ENCODE measurements around the gene MFSD6.

MFSD6 gene

DNA sequence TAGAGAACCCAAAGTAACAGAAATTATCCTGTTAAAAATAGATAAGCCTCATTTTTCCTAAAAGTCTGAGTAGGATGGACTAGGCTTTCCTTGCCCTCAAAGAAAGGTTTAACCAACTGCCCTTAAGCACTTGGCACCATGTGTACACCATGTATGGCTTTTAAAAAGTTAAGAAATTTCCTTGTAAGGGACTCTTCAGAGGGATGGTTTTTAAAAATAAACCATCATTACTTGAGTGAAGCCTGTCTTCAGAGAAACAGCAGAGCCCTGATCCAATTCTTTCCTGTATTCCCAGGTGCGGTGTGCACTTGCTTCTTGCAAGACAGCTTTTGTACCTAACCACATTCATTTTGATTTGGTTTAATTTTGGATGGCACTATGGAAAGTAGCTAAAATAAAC is 127.4 kb downstream of the MFSD6 start:
- TF ChIP-seq FOXM1 (IDR thresholded peaks at IDR 0.05; ENCODE audit: borderline replicate concordance, low read depth) (no peak), TEAD4 (IDR thresholded peaks at IDR 0.05) (no peak), EP300 (IDR thresholded peaks at IDR 0.05; ENCODE audit: borderline replicate concordance) (no peak), TAF1 (IDR thresholded peaks at IDR 0.05; ENCODE audit: low read depth) (no peak), NFIC (IDR thresholded peaks at IDR 0.05) (no peak), RAD21 (IDR thresholded peaks at IDR 0.05; ENCODE audit: low read depth) (no peak), TCF12 (IDR thresholded peaks at IDR 0.05; ENCODE audit: low read depth) (no peak), CEBPB (IDR thresholded peaks at IDR 0.05) (no peak), YY1 (IDR thresholded peaks at IDR 0.05; ENCODE audit: low read depth) (no peak), EGR1 (IDR thresholded peaks at IDR 0.05) (no peak), CREB1 (IDR thresholded peaks at IDR 0.05; ENCODE audit: low read depth) (no peak), ZBTB7A (IDR thresholded peaks at IDR 0.05; ENCODE audit: low read depth) (no peak)
- TF ChIP-seq, protein P1, sequence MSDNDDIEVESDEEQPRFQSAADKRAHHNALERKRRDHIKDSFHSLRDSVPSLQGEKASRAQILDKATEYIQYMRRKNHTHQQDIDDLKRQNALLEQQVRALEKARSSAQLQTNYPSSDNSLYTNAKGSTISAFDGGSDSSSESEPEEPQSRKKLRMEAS (IDR thresholded peaks at IDR 0.05), result no peak
- TF ChIP-seq, protein P2, sequence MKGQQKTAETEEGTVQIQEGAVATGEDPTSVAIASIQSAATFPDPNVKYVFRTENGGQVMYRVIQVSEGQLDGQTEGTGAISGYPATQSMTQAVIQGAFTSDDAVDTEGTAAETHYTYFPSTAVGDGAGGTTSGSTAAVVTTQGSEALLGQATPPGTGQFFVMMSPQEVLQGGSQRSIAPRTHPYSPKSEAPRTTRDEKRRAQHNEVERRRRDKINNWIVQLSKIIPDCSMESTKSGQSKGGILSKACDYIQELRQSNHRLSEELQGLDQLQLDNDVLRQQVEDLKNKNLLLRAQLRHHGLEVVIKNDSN (IDR thresholded peaks at IDR 0.05), result no peak
- TF ChIP-seq, protein P3, sequence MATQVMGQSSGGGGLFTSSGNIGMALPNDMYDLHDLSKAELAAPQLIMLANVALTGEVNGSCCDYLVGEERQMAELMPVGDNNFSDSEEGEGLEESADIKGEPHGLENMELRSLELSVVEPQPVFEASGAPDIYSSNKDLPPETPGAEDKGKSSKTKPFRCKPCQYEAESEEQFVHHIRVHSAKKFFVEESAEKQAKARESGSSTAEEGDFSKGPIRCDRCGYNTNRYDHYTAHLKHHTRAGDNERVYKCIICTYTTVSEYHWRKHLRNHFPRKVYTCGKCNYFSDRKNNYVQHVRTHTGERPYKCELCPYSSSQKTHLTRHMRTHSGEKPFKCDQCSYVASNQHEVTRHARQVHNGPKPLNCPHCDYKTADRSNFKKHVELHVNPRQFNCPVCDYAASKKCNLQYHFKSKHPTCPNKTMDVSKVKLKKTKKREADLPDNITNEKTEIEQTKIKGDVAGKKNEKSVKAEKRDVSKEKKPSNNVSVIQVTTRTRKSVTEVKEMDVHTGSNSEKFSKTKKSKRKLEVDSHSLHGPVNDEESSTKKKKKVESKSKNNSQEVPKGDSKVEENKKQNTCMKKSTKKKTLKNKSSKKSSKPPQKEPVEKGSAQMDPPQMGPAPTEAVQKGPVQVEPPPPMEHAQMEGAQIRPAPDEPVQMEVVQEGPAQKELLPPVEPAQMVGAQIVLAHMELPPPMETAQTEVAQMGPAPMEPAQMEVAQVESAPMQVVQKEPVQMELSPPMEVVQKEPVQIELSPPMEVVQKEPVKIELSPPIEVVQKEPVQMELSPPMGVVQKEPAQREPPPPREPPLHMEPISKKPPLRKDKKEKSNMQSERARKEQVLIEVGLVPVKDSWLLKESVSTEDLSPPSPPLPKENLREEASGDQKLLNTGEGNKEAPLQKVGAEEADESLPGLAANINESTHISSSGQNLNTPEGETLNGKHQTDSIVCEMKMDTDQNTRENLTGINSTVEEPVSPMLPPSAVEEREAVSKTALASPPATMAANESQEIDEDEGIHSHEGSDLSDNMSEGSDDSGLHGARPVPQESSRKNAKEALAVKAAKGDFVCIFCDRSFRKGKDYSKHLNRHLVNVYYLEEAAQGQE (IDR thresholded peaks at IDR 0.05; ENCODE audit: low read depth), result no peak

DNA sequence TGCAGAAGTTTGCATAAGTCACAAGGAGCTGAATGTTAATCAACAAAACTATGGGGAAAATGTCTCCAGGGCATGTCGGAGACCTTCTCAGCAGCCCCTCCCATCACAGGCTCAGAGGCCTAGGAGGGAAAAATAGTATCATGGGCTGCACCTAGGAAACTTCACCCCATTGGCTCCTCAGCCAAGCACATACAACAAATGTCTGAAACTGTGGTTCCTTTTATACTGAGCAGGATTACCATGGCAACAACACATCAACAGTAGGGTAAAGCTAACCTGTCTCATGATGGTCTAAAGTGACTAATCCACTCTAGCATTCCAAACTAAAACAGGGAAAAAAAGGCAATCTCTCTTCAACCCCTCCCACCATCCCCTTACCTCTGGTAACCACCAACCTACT is 129.6 kb downstream of the MFSD6 start:
- TF ChIP-seq TCF12 (IDR thresholded peaks at IDR 0.05; ENCODE audit: low read depth), result no peak
- no peak for TF ChIP-seq CREB1 (IDR thresholded peaks at IDR 0.05; ENCODE audit: low read depth)
- TF ChIP-seq, protein P1 (IDR thresholded peaks at IDR 0.05), result no peak

DNA sequence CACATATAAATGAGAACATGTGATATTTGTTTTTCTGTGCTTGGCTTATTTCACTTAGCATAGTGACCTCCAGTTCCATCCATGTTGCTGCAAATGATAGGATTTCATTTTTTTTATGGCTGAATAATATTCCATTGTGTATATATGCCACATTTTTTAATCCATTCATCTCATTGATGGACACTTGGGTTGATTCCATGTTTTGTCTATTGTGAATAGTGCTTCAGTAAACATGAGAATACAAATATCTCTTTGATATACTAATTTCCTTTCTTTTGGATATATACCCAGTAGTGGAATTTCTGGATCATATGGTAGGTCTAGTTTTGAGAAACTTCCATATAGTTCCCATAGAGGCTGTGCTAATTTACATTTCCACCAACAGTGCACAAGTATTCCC is 130.0 kb downstream of the MFSD6 start:
- TF ChIP-seq CEBPB (IDR thresholded peaks at IDR 0.05) (no peak), ZBTB7A (IDR thresholded peaks at IDR 0.05; ENCODE audit: low read depth) (no peak), TEAD4 (IDR thresholded peaks at IDR 0.05) (no peak), RAD21 (IDR thresholded peaks at IDR 0.05; ENCODE audit: low read depth) (no peak), TAF1 (IDR thresholded peaks at IDR 0.05; ENCODE audit: low read depth) (no peak), EP300 (IDR thresholded peaks at IDR 0.05; ENCODE audit: borderline replicate concordance) (no peak), EGR1 (IDR thresholded peaks at IDR 0.05) (no peak), FOXM1 (IDR thresholded peaks at IDR 0.05; ENCODE audit: borderline replicate concordance, low read depth) (no peak), CREB1 (IDR thresholded peaks at IDR 0.05; ENCODE audit: low read depth) (no peak)
- TF ChIP-seq, protein P3 (IDR thresholded peaks at IDR 0.05; ENCODE audit: low read depth), result no peak
- TF ChIP-seq, protein P1 (IDR thresholded peaks at IDR 0.05), result no peak
- TF ChIP-seq, protein P2 (IDR thresholded peaks at IDR 0.05), result no peak

DNA sequence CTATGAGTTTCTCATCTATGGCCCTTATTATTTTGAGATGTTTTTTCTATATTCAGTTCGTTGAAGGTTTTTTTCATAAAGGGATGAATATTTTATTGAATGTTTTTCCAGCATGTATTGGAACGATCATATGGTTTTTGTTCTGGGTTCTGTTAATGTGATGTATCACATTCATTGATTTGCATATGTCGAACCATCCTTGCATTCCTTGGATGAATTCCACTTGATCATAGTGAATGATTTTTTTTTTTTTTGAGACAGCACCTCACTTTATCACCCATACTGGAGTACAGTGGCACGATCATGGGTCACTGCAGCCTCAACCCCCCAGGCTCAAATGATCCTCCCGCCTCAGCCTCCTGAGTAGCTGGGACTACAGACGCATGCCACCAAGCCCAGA is 131.9 kb downstream of the MFSD6 start:
- TF ChIP-seq CREB1 (IDR thresholded peaks at IDR 0.05; ENCODE audit: low read depth) (no peak), TAF1 (IDR thresholded peaks at IDR 0.05; ENCODE audit: low read depth) (no peak), ZBTB7A (IDR thresholded peaks at IDR 0.05; ENCODE audit: low read depth) (no peak)
- TF ChIP-seq, protein P3 (IDR thresholded peaks at IDR 0.05; ENCODE audit: low read depth), result no peak
- TF ChIP-seq, protein P2 (IDR thresholded peaks at IDR 0.05), result no peak

Data from Ishikawa (cell line).